H9 (cell line): Measurements from ENCODE around the gene ST3GAL5. TPM values are rescaled to one million over a fixed set of nuclear protein-coding genes. Genes with fewer than 3 reads are reported as not detected.
"Not testable (repeated sequence)": the region's sequence is repeated elsewhere in the genome, so short reads cannot be mapped to it uniquely, and the experiment has no call there.

ENCODE experiments used
- DNase-seq: peaks from one replicate; pipeline ENCODE4 v3.0.0-alpha.2; 2017
- H2AFZ ChIP-seq: one replicate; pipeline ENCODE4 v1.6.1; 2013; ENCODE audit warnings: mild to moderate bottlenecking, low read length, control low read depth, moderate library complexity
- H2AK5ac ChIP-seq: 2 replicates; pipeline ENCODE4 v1.6.1; 2013; ENCODE audit warnings: low read length, control low read depth, mixed read lengths; ENCODE audit not compliant: insufficient read length
- H2BK120ac ChIP-seq: one replicate; pipeline ENCODE4 v1.6.1; 2013; ENCODE audit warnings: low read depth, mild to moderate bottlenecking, low read length, control low read depth, inconsistent platforms; ENCODE audit not compliant: poor library complexity, severe bottlenecking
- H2BK12ac ChIP-seq: 2 replicates; pipeline ENCODE4 v1.6.1; 2013; ENCODE audit warnings: low read length, control low read depth, mixed read lengths, low read depth; ENCODE audit not compliant: insufficient read length
- H2BK15ac ChIP-seq: 2 replicates; pipeline ENCODE4 v1.6.1; 2013; ENCODE audit warnings: low read depth, low read length, control low read depth
- H2BK20ac ChIP-seq: one replicate; pipeline ENCODE4 v1.6.1; 2013; ENCODE audit warnings: low read depth, mild to moderate bottlenecking, low read length, control low read depth, inconsistent platforms; ENCODE audit not compliant: poor library complexity, severe bottlenecking
- H2BK5ac ChIP-seq: 2 replicates; pipeline ENCODE4 v1.6.1; 2013; ENCODE audit warnings: low read length, control low read depth, mixed read lengths; ENCODE audit not compliant: insufficient read length
- H3K14ac ChIP-seq: 2 replicates; pipeline ENCODE4 v1.6.1; 2013; ENCODE audit warnings: low read length, control low read depth; ENCODE audit not compliant: insufficient read depth
- H3K18ac ChIP-seq: 2 replicates; pipeline ENCODE4 v1.6.1; 2013; ENCODE audit warnings: low read depth, mild to moderate bottlenecking, mixed read lengths, low read length, control low read depth; ENCODE audit not compliant: insufficient read length
- H3K23ac ChIP-seq: 2 replicates; pipeline ENCODE4 v1.6.1; 2013; ENCODE audit warnings: low read length, control low read depth, mixed read lengths, low read depth; ENCODE audit not compliant: insufficient read length
- H3K23me2 ChIP-seq: 2 replicates; pipeline ENCODE4 v1.6.1; 2013; ENCODE audit warnings: low read depth, mild to moderate bottlenecking, mixed read lengths, low read length, control low read depth; ENCODE audit not compliant: insufficient read length, poor library complexity, severe bottlenecking
- H3K27ac ChIP-seq: 2 replicates; pipeline ENCODE4 v1.5.1; 2013; ENCODE audit warnings: low read length, control low read depth, mixed read lengths, low read depth; ENCODE audit not compliant: insufficient read length
- H3K27me3 ChIP-seq: 2 replicates; pipeline ENCODE4 v1.6.1; 2013; ENCODE audit warnings: low read length, control low read depth, inconsistent platforms; ENCODE audit not compliant: insufficient read depth
- H3K4ac ChIP-seq: 2 replicates; pipeline ENCODE4 v1.6.1; 2013; ENCODE audit warnings: low read depth, mild to moderate bottlenecking, control low read depth, inconsistent platforms, low read length, moderate library complexity
- H3K4me1 ChIP-seq: 2 replicates; pipeline ENCODE4 v1.6.1; 2013; ENCODE audit warnings: low read length, control low read depth, inconsistent platforms; ENCODE audit not compliant: insufficient read depth
- H3K4me2 ChIP-seq: 2 replicates; pipeline ENCODE4 v1.6.1; 2013; ENCODE audit warnings: low read length, control low read depth, mixed read lengths; ENCODE audit not compliant: insufficient read length, insufficient read depth
- H3K56ac ChIP-seq: 2 replicates; pipeline ENCODE4 v1.6.1; 2013; ENCODE audit warnings: low read depth, mild to moderate bottlenecking, mixed read lengths, low read length, control low read depth; ENCODE audit not compliant: insufficient read length
- H3K79me1 ChIP-seq: 2 replicates; pipeline ENCODE4 v1.6.1; 2013; ENCODE audit warnings: low read depth, mild to moderate bottlenecking, moderate library complexity, low read length, control low read depth, inconsistent platforms; ENCODE audit not compliant: insufficient read depth, poor library complexity, severe bottlenecking
- H3K79me2 ChIP-seq: 2 replicates; pipeline ENCODE4 v1.6.1; 2013; ENCODE audit warnings: low read length, control low read depth, inconsistent platforms; ENCODE audit not compliant: insufficient read depth
- H3K9ac ChIP-seq: 2 replicates; pipeline ENCODE4 v1.6.1; 2013; ENCODE audit warnings: low read length, control low read depth, mixed read lengths; ENCODE audit not compliant: insufficient read length; ENCODE audit errors: extremely low read depth
- H3K9me3 ChIP-seq: one replicate; pipeline ENCODE4 v1.6.1; 2013; ENCODE audit warnings: low read depth, low read length, inconsistent platforms; ENCODE audit not compliant: control insufficient read depth
- H3T11ph ChIP-seq: one replicate; pipeline ENCODE4 v1.6.1; 2013; ENCODE audit warnings: mild to moderate bottlenecking, low read length, control low read depth, inconsistent platforms
- H4K20me1 ChIP-seq: one replicate; pipeline ENCODE4 v1.6.1; 2013; ENCODE audit not compliant: control insufficient read depth, insufficient read length, insufficient read depth
- H4K5ac ChIP-seq: 2 replicates; pipeline ENCODE4 v1.6.1; 2013; ENCODE audit warnings: low read depth, mild to moderate bottlenecking, mixed read lengths, low read length, control low read depth; ENCODE audit not compliant: insufficient read length
- H4K8ac ChIP-seq: replicated peaks from 2 replicates; pipeline ENCODE4 v1.6.1; 2013; ENCODE audit warnings: low read length, control low read depth, mixed read lengths, low read depth; ENCODE audit not compliant: insufficient read length
- H4K91ac ChIP-seq: 2 replicates; pipeline ENCODE4 v1.6.1; 2013; ENCODE audit warnings: low read depth, mild to moderate bottlenecking, moderate library complexity, mixed read lengths, low read length, control low read depth; ENCODE audit not compliant: insufficient read length
- H3K27ac Mint-ChIP-seq, 3 experiments: 2 replicates in 2 of 3; 3 replicates in 1 of 3; pipeline ENCODE4 v1.8.0; 2020 to 2021; ENCODE audit warnings: mixed read lengths in 3 of 3, mild to moderate bottlenecking in 1 of 3, moderate library complexity in 1 of 3
- H3K27me3 Mint-ChIP-seq: 2 replicates; pipeline ENCODE4 v1.8.0; 2021; ENCODE audit warnings: low read depth, mild to moderate bottlenecking, moderate library complexity, mixed read lengths
- H3K36me3 Mint-ChIP-seq, 3 experiments: 2 replicates in 2 of 3; 3 replicates in 1 of 3; pipeline ENCODE4 v1.8.0; 2020 to 2021; ENCODE audit warnings: low read depth in 3 of 3, mixed read lengths in 3 of 3; ENCODE audit not compliant: insufficient read depth in 1 of 3
- H3K4me1 Mint-ChIP-seq, 2 experiments: 2 replicates each; pipeline ENCODE4 v1.8.0; 2020; ENCODE audit warnings: mixed read lengths in 2 of 2
- H3K4me3 Mint-ChIP-seq, 2 experiments: 2 replicates in 1 of 2; 3 replicates in 1 of 2; pipeline ENCODE4 v1.8.0; 2020 to 2021; ENCODE audit warnings: mild to moderate bottlenecking in 2 of 2, mixed read lengths in 2 of 2, moderate library complexity in 1 of 2
- H3K9me3 Mint-ChIP-seq, 2 experiments: 2 replicates in 1 of 2; 3 replicates in 1 of 2; pipeline ENCODE4 v1.8.0; 2020; ENCODE audit warnings: mild to moderate bottlenecking in 2 of 2, mixed read lengths in 2 of 2, moderate library complexity in 1 of 2
- CTCF ChIP-seq: fragments of 200-600 bp; sonication (generic); conservative IDR thresholded peaks from 3 replicates; pipeline ENCODE4 v1.8.0; 2021; ENCODE audit warnings: antibody characterized with exemption, mild to moderate bottlenecking
- WGBS: extraction: QIAGEN DNeasy Blood & Tissue Kit; methylation state at CpG from one replicate; pipeline ENCODE4 v1.1.7; 2013; ENCODE audit warnings: missing lambda C conversion rate, low lambda C conversion rate, mixed read lengths; ENCODE audit not compliant: insufficient read length; ENCODE audit errors: extremely low coverage; 5-methylcytosine and 5-hydroxymethylcytosine counted together
- total RNA-seq: library from RNA; stranded (reverse); gene quantifications from 2 replicates; pipeline ENCODE4 v1.2.1, GENCODE V29; 2021

The ST3GAL5 gene
- total RNA-seq, 1 experiment from 2014 or later = 3.3 TPM

GRCh38 chr2:85830645-85831044, 58.1 kb downstream of the ST3GAL5 start:
- Histone ChIP-seq H2BK15ac (no peak overlapping the region), H2AFZ (no peak overlapping the region), H3K9ac (no peak overlapping the region), H3K4me2 (no peak overlapping the region), H2BK12ac (no peak overlapping the region), H4K5ac (no peak overlapping the region), H3K18ac (no peak overlapping the region), H4K20me1 (no peaks in the 10 kb centered on the region), H2BK5ac (no peak overlapping the region), H2BK120ac (no peak overlapping the region), H3K79me1 (no peaks in the 10 kb centered on the region), H2BK20ac (no peak overlapping the region), H3K79me2 (no peaks in the 10 kb centered on the region), H4K91ac (no peak overlapping the region), H3K27me3 (no peaks in the 10 kb centered on the region), H3K23me2 (no peaks in the 10 kb centered on the region), H2AK5ac (no peak overlapping the region), H3K4me1 (no peaks in the 10 kb centered on the region; the same call in 1 of the 2 replicates), H3K27ac (no peak overlapping the region), H3K9me3 (no peaks in the 10 kb centered on the region), H3K14ac (no peak overlapping the region), H3T11ph (no peak overlapping the region), H3K56ac (no peak overlapping the region), H3K4ac (no peak overlapping the region), H3K23ac (no peak overlapping the region), H4K8ac (no peak overlapping the region)
- no CpG with 5 or more reads among the region's 1 CpG for WGBS
- no peak for DNase-seq
- Mint-ChIP-seq H3K27me3 (peaks cover 21% of the 10 kb centered on the region), H3K27ac (no peak overlapping the region), H3K4me1 (peaks cover 14 to 17% of the 10 kb centered on the region in 2 experiments), H3K36me3 (no peaks in the 10 kb centered on the region), H3K9me3 (no peaks in the 10 kb centered on the region), H3K4me3 (no peak overlapping the region)
- TF ChIP-seq CTCF = no peak

- H3K27me3 ChIP-seq, H3K14ac ChIP-seq, H3K56ac ChIP-seq, H3T11ph ChIP-seq, H3K23ac ChIP-seq, H3K18ac ChIP-seq, H3K4me2 ChIP-seq, H4K8ac ChIP-seq, H2BK5ac ChIP-seq, H2BK12ac ChIP-seq, H4K5ac ChIP-seq, H2BK15ac ChIP-seq, H3K4me3 Mint-ChIP-seq, H4K91ac ChIP-seq, H3K27ac Mint-ChIP-seq, H3K9me3 ChIP-seq, DNase-seq, H2BK120ac ChIP-seq, H2AK5ac ChIP-seq, H3K9me3 Mint-ChIP-seq, H3K79me2 ChIP-seq, H4K20me1 ChIP-seq, H2BK20ac ChIP-seq, H3K4ac ChIP-seq, H3K4me1 ChIP-seq, H3K36me3 Mint-ChIP-seq, H3K79me1 ChIP-seq, H3K27ac ChIP-seq, H3K9ac ChIP-seq, H3K23me2 ChIP-seq, H2AFZ ChIP-seq: not testable (repeated sequence)
- H3K27me3 Mint-ChIP-seq = peaks cover 21% of the 10 kb centered on the region
- no CpG with 5 or more reads among the region's 4 CpGs for WGBS
- H3K4me1 Mint-ChIP-seq = peaks cover 14 to 17% of the 10 kb centered on the region in 2 experiments
Measured at GRCh38 chr2:85829394-85829793, 59.4 kb downstream of the ST3GAL5 start.
